KMS-11 (cell line): ENCODE measurements around the gene TMEM253.

Experiments
- H2AFZ ChIP-seq: fragments of 200-600 bp; sonication (generic); 2 replicates; pipeline ENCODE4 v1.6.1; 2016; ENCODE audit warnings: antibody characterized with exemption, mixed run types, low read depth
- H3K27ac ChIP-seq: fragments of 200-600 bp; sonication (generic); 2 replicates; pipeline ENCODE4 v1.6.1; 2016; ENCODE audit warnings: mild to moderate bottlenecking, mixed run types
- H3K27me3 ChIP-seq: fragments of 200-600 bp; sonication (generic); 2 replicates; pipeline ENCODE4 v1.6.1; 2017; ENCODE audit warnings: mild to moderate bottlenecking, low read depth, mixed run types, moderate library complexity; ENCODE audit not compliant: insufficient read depth
- H3K36me3 ChIP-seq: fragments of 200-600 bp; sonication (generic); 2 replicates; pipeline ENCODE4 v1.6.1; 2017; ENCODE audit warnings: mild to moderate bottlenecking, mixed run types; ENCODE audit not compliant: insufficient read depth
- H3K4me1 ChIP-seq: fragments of 200-600 bp; sonication (generic); 2 replicates; pipeline ENCODE4 v1.6.1; 2016; ENCODE audit warnings: mild to moderate bottlenecking, low read depth, mixed run types; ENCODE audit not compliant: poor library complexity, severe bottlenecking
- H3K4me2 ChIP-seq: fragments of 200-600 bp; sonication (generic); 2 replicates; pipeline ENCODE4 v1.7.0; 2016; ENCODE audit warnings: mild to moderate bottlenecking, mixed run types
- H3K4me3 ChIP-seq: fragments of 200-600 bp; sonication (generic); IDR thresholded peaks from 2 replicates; pipeline ENCODE4 v1.6.1; 2017; ENCODE audit warnings: low read depth, low read length, mixed read lengths; ENCODE audit not compliant: insufficient read depth
- H3K79me2 ChIP-seq: fragments of 200-600 bp; sonication (generic); 2 replicates; pipeline ENCODE4 v1.6.1; 2016; ENCODE audit warnings: low read depth, mixed run types; ENCODE audit not compliant: insufficient read depth
- H3K9ac ChIP-seq: fragments of 200-600 bp; sonication (generic); 2 replicates; pipeline ENCODE4 v1.6.1; 2016; ENCODE audit warnings: mild to moderate bottlenecking, mixed run types
- H4K20me1 ChIP-seq: fragments of 200-600 bp; sonication (generic); 2 replicates; pipeline ENCODE4 v1.6.1; 2016; ENCODE audit warnings: mild to moderate bottlenecking, mixed run types; ENCODE audit not compliant: insufficient read depth
- CTCF ChIP-seq: fragments of 200-600 bp; sonication (generic); conservative IDR thresholded peaks from 2 replicates; pipeline ENCODE4 v1.6.1; 2017; ENCODE audit warnings: low read depth, mild to moderate bottlenecking, antibody characterized with exemption, low read length, moderate library complexity, mixed read lengths

Gene TMEM253

GRCh38 chr14:21101802-21102413, 1.0 kb downstream of the TMEM253 start:
- H3K4me1 ChIP-seq = peaks cover 43% of the 10 kb centered on the region
- H4K20me1 ChIP-seq = no peaks in the 10 kb centered on the region
- no peaks in the 10 kb centered on the region for H3K27me3 ChIP-seq
- no peak overlapping the region for H2AFZ ChIP-seq
- H3K27ac ChIP-seq = no peak overlapping the region
- H3K79me2 ChIP-seq = no peaks in the 10 kb centered on the region
- H3K9ac ChIP-seq = no peak overlapping the region
- H3K4me3 ChIP-seq = no peak overlapping the region
- no peak for TF ChIP-seq CTCF
- H3K4me2 ChIP-seq = peak overlapping the region; percentile 73; the same call in 1 of the 2 replicates
- H3K36me3 ChIP-seq = no peaks in the 10 kb centered on the region

GRCh38 chr14:21102521-21103410, 1.9 kb downstream of the TMEM253 start:
- TF ChIP-seq CTCF = no peak
- Histone ChIP-seq H4K20me1 (no peaks in the 10 kb centered on the region), H3K36me3 (no peaks in the 10 kb centered on the region), H3K27ac (no peak overlapping the region), H3K27me3 (no peaks in the 10 kb centered on the region), H2AFZ (peak overlapping the region; percentile 57; the same call in 1 of the 2 replicates), H3K4me3 (no peak overlapping the region), H3K4me1 (peaks cover 52% of the 10 kb centered on the region), H3K79me2 (no peaks in the 10 kb centered on the region), H3K9ac (no peak overlapping the region; the same call in 1 of the 2 replicates), H3K4me2 (peak overlapping the region; percentile 73)

GRCh38 chr14:21103411-21103709, 2.5 kb downstream of the TMEM253 start:
- Histone ChIP-seq H4K20me1 (no peaks in the 10 kb centered on the region), H3K79me2 (no peaks in the 10 kb centered on the region), H3K4me2 (peak overlapping the region; percentile 73; the same call in 1 of the 2 replicates), H3K27me3 (no peaks in the 10 kb centered on the region), H3K36me3 (no peaks in the 10 kb centered on the region), H3K4me3 (no peak overlapping the region), H3K4me1 (peaks cover 58% of the 10 kb centered on the region), H3K27ac (peak overlapping the region; percentile 99), H2AFZ (peak overlapping the region; percentile 57; the same call in 1 of the 2 replicates), H3K9ac (peak overlapping the region; percentile 99)
- peak; percentile 65 for TF ChIP-seq CTCF

- Histone ChIP-seq H2AFZ (peak overlapping the region; percentile 57), H3K4me1 (peaks cover 63% of the 10 kb centered on the region)
- TF ChIP-seq CTCF = no peak; the same call in 1 of the 2 replicates
These were observed 3.0 kb downstream of the TMEM253 start for GRCh38 chr14:21103710-21104447.

More at GRCh38 chr14:21103710-21104447, 3.0 kb downstream of the TMEM253 start:
- Histone ChIP-seq H3K4me3 (no peak overlapping the region), H3K79me2 (no peaks in the 10 kb centered on the region), H3K4me2 (peak overlapping the region; percentile 73), H3K27me3 (no peaks in the 10 kb centered on the region), H4K20me1 (no peaks in the 10 kb centered on the region), H3K9ac (peak overlapping the region; percentile 99), H3K27ac (peak overlapping the region; percentile 99), H3K36me3 (no peaks in the 10 kb centered on the region)
